Psoas muscle (tissue), 8 donors: Measurements from ENCODE around the gene TGIF1. TPM values are rescaled to one million over a fixed set of nuclear protein-coding genes. Genes with fewer than 3 reads are reported as not detected.
"Not testable (repeated sequence)": the region's sequence is repeated elsewhere in the genome, so short reads cannot be mapped to it uniquely, and the experiment has no call there.

ENCODE experiments used
- ATAC-seq, 4 donors: fragments of 200-7000 bp; cut with Tn5 transposase; one replicate each; pipeline ENCODE4 v1.9.1; 2020; ENCODE audit warnings: moderate library complexity in 3 of 4, mild to moderate bottlenecking in 2 of 4
- DNase-seq, 2 donors: peaks; one replicate each; pipeline ENCODE4 v3.0.0-alpha.2; 2020
- H3K27ac ChIP-seq: fragments of 200-600 bp; one replicate; pipeline ENCODE4 v1.8.0; 2022
- H3K27me3 ChIP-seq, 3 donors: fragments of 200-600 bp in 1 of 3; one replicate each; pipeline versions ENCODE4 v1.6.1 to v1.8.0; 2013 to 2022; ENCODE audit warnings: low read length in 2 of 3, mild to moderate bottlenecking in 2 of 3, moderate library complexity in 1 of 3; ENCODE audit not compliant: insufficient read depth in 3 of 3
- H3K36me3 ChIP-seq, 2 donors: fragments of 200-600 bp in 1 of 2; one replicate each; pipeline versions ENCODE4 v1.6.1 to v1.8.0; 2013 to 2022; ENCODE audit warnings: low read depth in 1 of 2, mild to moderate bottlenecking in 1 of 2, moderate library complexity in 1 of 2; ENCODE audit not compliant: insufficient read depth in 1 of 2
- H3K4me1 ChIP-seq: fragments of 200-600 bp; one replicate; pipeline ENCODE4 v1.8.0; 2022
- H3K4me3 ChIP-seq: fragments of 200-600 bp; one replicate; pipeline ENCODE4 v1.8.0; 2022; ENCODE audit warnings: mild to moderate bottlenecking
- H3K9me3 ChIP-seq: fragments of 200-600 bp; one replicate; pipeline ENCODE4 v1.8.0; 2022
- CTCF ChIP-seq: fragments of 200-600 bp; IDR thresholded peaks from one replicate; pipeline ENCODE4 v1.8.0; 2022; ENCODE audit warnings: antibody characterized with exemption
- WGBS, 3 donors: extraction: QIAGEN DNeasy Blood & Tissue Kit; methylation state at CpG; one replicate each; pipeline versions ENCODE4 v1.1.6 to v1.1.7; 2013; 5-methylcytosine and 5-hydroxymethylcytosine counted together
- intact Hi-C, 2 donors: fragments of 100-400 bp; cut with DNase I; formaldehyde crosslinking; loops; one replicate each; pipeline versions ENCODE4 v1.11.0 to v1.14.2; 2022
- polyA plus RNA-seq, 3 donors: library from polyadenylated mRNA; stranded (reverse); fragments of 200-250 nt; gene quantifications; one replicate each; pipeline ENCODE4 v1.2.3, GENCODE V29; 2013
- total RNA-seq, 4 donors: library from RNA; stranded (reverse); fragmentation: NEBNext Ultra II Directional in 2 of 4; extraction: Animal tissue kit (Norgen Biotek cat#: 25700) in 2 of 4; gene quantifications; one replicate each; pipeline versions ENCODE4 v1.2.1 to v1.2.4, GENCODE V29; 2021 to 2023
- donor health status: healthy with polysubstance abuse.
- donor health status: DM: no; HTN: no; CAD: no; lungs with moderate emphysema.
- donor health status: Bipolar disorder and iron deficiency.
- donor health status: healthy.
- donor health status: DM: yes; HTN: yes; CAD: no.
- donor health status: DM: no; HTN: no; CAD: no.
- donor health status: DM: no; HTN: no; CAD: no.
- donor health status: DM: yes; HTN: yes; CAD: no.

Gene TGIF1
- total and polyA plus RNA-seq, 7 donors, result 18.2 to 200 (median 57.4) TPM

GRCh38 chr18:3405713-3406112 is 44.3 kb upstream of the TGIF1 start:
- Histone ChIP-seq H3K4me1 (no peaks in the 10 kb centered on the region), H3K4me3 (no peak overlapping the region), H3K27ac (no peak overlapping the region), H3K27me3 (no peaks in the 10 kb centered on the region), H3K9me3 (peaks cover 4% of the 10 kb centered on the region), H3K36me3 (no peaks in the 10 kb centered on the region)
- no peak for TF ChIP-seq CTCF
- no peak for DNase-seq
- WGBS, 3 donors, result 33 to 46% (median 41%) methylated on average over 3 of the region's 3 CpGs
- no peak for ATAC-seq
- intact Hi-C loops, result no loop called here

GRCh38 chr18:3408107-3408506 is 41.9 kb upstream of the TGIF1 start:
- TF ChIP-seq CTCF, result no peak
- Histone ChIP-seq H3K27ac (no peak overlapping the region), H3K9me3 (peaks cover 4% of the 10 kb centered on the region), H3K4me1 (no peaks in the 10 kb centered on the region), H3K4me3 (no peak overlapping the region), H3K36me3 (no peaks in the 10 kb centered on the region), H3K27me3 (peaks cover 0 to 4% (median 0%) of the 10 kb centered on the region in 3 donors)
- DNase-seq, result no peak
- ATAC-seq, result no peak
- 92 to 99% (median 94%) methylated on average over 3 of the region's 3 CpGs for WGBS, 3 donors
- intact Hi-C loops, result no loop called here

- H3K9me3 ChIP-seq, result peaks cover under 1% of the 10 kb centered on the region
- intact Hi-C loops, result no loop called here
- H3K27ac ChIP-seq, result no peak overlapping the region
- no peaks in the 10 kb centered on the region for H3K36me3 ChIP-seq
- no peak for TF ChIP-seq CTCF
- H3K4me3 ChIP-seq, result no peak overlapping the region
- 59 to 64% (median 63%) methylated on average over 7 of the region's 7 CpGs for WGBS, 3 donors
- ATAC-seq (no peak), DNase-seq (no peak)
- H3K4me1 ChIP-seq, result no peaks in the 10 kb centered on the region
- peaks cover 0 to 4% (median 0%) of the 10 kb centered on the region in 3 donors for H3K27me3 ChIP-seq
These were observed 40.2 kb upstream of the TGIF1 start for GRCh38 chr18:3409811-3410210.

DNA sequence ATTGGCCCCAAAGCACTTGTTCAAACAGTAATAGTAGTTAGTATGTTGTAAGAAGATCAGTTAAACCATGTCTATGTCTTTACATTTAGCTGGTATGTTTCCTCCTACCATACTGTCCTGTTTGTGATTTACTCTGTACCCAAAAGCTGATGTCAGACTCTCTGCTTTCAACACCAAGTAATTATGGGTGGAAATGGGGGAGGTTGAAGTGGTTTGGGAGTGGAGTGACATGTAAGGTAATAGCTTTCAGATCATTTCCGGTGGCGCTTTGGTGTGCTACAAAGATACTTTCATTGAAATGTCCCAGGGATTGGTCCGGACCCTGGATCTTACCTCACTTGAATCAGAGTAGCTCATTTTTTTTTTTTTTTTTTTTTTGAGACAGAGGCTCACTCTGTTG is 39.7 kb upstream of the TGIF1 start:
- no peaks in the 10 kb centered on the region for H3K36me3 ChIP-seq
- no peak for TF ChIP-seq CTCF
- ATAC-seq (no peak), DNase-seq (no peak)
- H3K27ac ChIP-seq, result no peak overlapping the region
- H3K4me3 ChIP-seq, result no peak overlapping the region
- H3K4me1 ChIP-seq, result no peaks in the 10 kb centered on the region
- intact Hi-C loops, result no loop called here
- 91 to 95% (median 93%) methylated on average over 3 of the region's 3 CpGs for WGBS, 3 donors
- peaks cover 0 to 4% (median 0%) of the 10 kb centered on the region in 3 donors for H3K27me3 ChIP-seq
- H3K9me3 ChIP-seq, result no peaks in the 10 kb centered on the region

DNA sequence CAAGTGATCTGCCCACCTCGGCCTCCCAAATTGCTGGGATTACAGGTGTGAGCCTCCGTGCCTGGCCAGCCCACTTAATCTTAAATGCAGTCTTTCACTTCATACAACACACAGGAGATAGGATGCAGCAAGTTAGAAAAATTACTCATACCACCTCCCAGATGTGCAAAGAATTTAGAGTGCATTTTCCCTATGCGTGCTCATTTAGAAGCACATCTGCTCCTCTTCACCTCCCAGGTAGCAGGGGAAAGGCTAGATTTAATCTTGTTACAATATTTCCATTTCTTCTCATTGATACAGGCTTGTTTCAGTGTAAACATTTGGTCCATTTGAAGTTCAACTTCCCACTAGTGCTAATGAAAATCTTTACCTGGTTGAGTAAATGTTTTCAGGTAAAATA is 39.1 kb upstream of the TGIF1 start:
- H3K36me3 ChIP-seq, intact Hi-C loops, H3K4me1 ChIP-seq, ATAC-seq, H3K27me3 ChIP-seq, H3K27ac ChIP-seq, DNase-seq, H3K9me3 ChIP-seq, H3K4me3 ChIP-seq: not testable (repeated sequence)
- WGBS, 3 donors, result 71 to 99% (median 97%) methylated on average over 3 of the region's 3 CpGs
